Hepatocyte (in vitro differentiated cells): ENCODE results near the gene PACS1. TPM values are rescaled to one million over a fixed set of nuclear protein-coding genes. Genes with fewer than 3 reads are reported as not detected.
A peak's percentile ranks its signal among the peaks of the same experiment; 100 is the strongest.

Experiments
- DNase-seq: peaks from one replicate; pipeline ENCODE4 v3.0.0-alpha.2; 2016; ENCODE audit warnings: low spot score
- H2AFZ ChIP-seq: fragments of 200-600 bp; sonication (generic); 2 replicates; pipeline ENCODE4 v1.6.0; 2016; ENCODE audit warnings: antibody characterized with exemption, mild to moderate bottlenecking
- H3K27ac ChIP-seq: fragments of 200-600 bp; sonication (generic); 2 replicates; pipeline ENCODE4 v1.5.1; 2016; ENCODE audit warnings: mild to moderate bottlenecking
- H3K27me3 ChIP-seq: fragments of 200-600 bp; sonication (generic); 2 replicates; pipeline ENCODE4 v1.6.1; 2016
- H3K36me3 ChIP-seq: fragments of 200-600 bp; sonication (generic); replicated peaks from 2 replicates; pipeline ENCODE4 v1.5.1; 2016; ENCODE audit warnings: low read depth; ENCODE audit not compliant: insufficient read depth
- H3K4me1 ChIP-seq: fragments of 200-600 bp; sonication (generic); 2 replicates; pipeline ENCODE4 v1.5.1; 2016; ENCODE audit warnings: mild to moderate bottlenecking, moderate library complexity; ENCODE audit not compliant: insufficient read depth
- H3K4me2 ChIP-seq: fragments of 200-600 bp; sonication (generic); 2 replicates; pipeline ENCODE4 v1.6.0; 2016
- H3K4me3 ChIP-seq: fragments of 200-600 bp; sonication (generic); 2 replicates; pipeline ENCODE4 v1.5.1; 2016; ENCODE audit warnings: mild to moderate bottlenecking
- H3K79me2 ChIP-seq: fragments of 200-600 bp; sonication (generic); 2 replicates; pipeline ENCODE4 v1.6.0; 2017; ENCODE audit warnings: mild to moderate bottlenecking
- H3K9me2 ChIP-seq: fragments of 200-600 bp; sonication (generic); replicated peaks from 2 replicates; pipeline ENCODE4 v1.6.0; 2017; ENCODE audit warnings: mild to moderate bottlenecking; ENCODE audit not compliant: insufficient read depth
- H3K9me3 ChIP-seq: fragments of 200-600 bp; sonication (generic); 2 replicates; pipeline ENCODE4 v1.5.1; 2016; ENCODE audit warnings: low read depth, mild to moderate bottlenecking
- H4K20me1 ChIP-seq: fragments of 200-600 bp; sonication (generic); 2 replicates; pipeline ENCODE4 v1.6.0; 2016; ENCODE audit warnings: mild to moderate bottlenecking; ENCODE audit not compliant: insufficient read depth, poor library complexity, severe bottlenecking
- CTCF ChIP-seq: fragments of 200-600 bp; sonication (generic); IDR thresholded peaks from 2 replicates; pipeline ENCODE4 v1.5.1; 2016; ENCODE audit warnings: antibody characterized with exemption, mild to moderate bottlenecking; ENCODE audit not compliant: poor library complexity
- EZH2 ChIP-seq: fragments of 200-600 bp; sonication (generic); IDR thresholded peaks from 2 replicates; pipeline ENCODE4 v1.6.1; 2016; ENCODE audit warnings: antibody characterized with exemption, mild to moderate bottlenecking, borderline replicate concordance
- EZH2phosphoT487 ChIP-seq: fragments of 200-600 bp; sonication (generic); IDR thresholded peaks from one replicate; pipeline ENCODE4 v1.6.1; 2018; ENCODE audit warnings: antibody characterized with exemption, mild to moderate bottlenecking, low read depth, moderate library complexity; ENCODE audit not compliant: unreplicated experiment, severe bottlenecking
- WGBS: methylation state at CpG from one replicate; pipeline ENCODE4 v1.1.6; 2016; ENCODE audit warnings: low lambda C conversion rate; ENCODE audit errors: missing lambda C conversion rate; 5-methylcytosine and 5-hydroxymethylcytosine counted together
- polyA plus RNA-seq: library from polyadenylated mRNA; unstranded; fragments of >200 nt; fragmentation: Nextera tagmentation; extraction: Ambion mirVana; gene quantifications from 2 replicates; pipeline ENCODE4 v1.2.1, GENCODE V29; 2016
- total RNA-seq: library from RNA; depleted of rRNA; stranded (reverse); fragments of >200 nt; gene quantifications from 2 replicates; pipeline ENCODE4 v1.2.3, GENCODE V29; 2014

PACS1 gene
- total and polyA plus RNA-seq, 2 experiments from 2014 or later: 28.2 to 71.5 TPM

DNA sequence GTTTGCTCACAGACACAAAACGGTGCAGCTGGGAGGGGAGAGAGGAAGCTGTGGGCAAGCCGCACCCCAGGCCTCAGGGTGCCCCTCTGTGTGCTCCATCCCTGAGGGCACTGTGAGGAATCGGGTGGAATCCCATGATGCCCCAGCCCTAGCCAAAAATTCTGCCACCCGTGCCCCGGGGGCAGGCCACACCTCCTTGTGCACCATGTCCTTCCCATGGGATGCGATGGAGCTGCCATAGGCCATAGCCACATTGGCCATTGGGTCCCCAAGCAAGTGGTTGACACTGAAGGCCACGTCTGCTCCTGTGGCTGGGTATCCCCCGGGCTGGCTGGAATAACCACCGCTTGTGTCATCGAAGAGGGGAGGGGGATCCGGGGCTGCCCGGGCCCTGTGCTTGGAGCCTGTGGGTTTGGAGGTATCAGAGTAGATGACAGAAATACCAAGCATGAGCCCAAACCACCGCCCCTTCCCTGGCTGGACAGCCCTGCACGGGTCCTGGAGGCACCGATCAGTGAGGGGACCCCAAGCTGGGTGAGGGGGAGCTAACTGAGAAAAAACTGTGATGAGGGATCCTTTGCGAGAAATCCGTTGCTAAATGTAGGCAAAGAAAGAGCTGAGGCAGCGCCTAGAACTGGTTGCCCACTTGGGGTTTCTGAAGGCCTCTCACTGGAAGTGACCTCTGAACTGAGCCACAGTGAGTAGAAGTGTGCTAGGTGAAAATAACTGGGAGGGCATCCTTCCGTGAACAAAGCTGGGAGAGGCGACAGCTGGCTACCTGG lies 218.0 kb downstream of the PACS1 start:
- TF ChIP-seq EZH2phosphoT487: no peak
- no peak for TF ChIP-seq CTCF
- no peak for TF ChIP-seq EZH2
- H3K4me2 ChIP-seq: peak overlapping the region; percentile 95
- H3K4me1 ChIP-seq: peaks cover 15% of the 10 kb centered on the region
- peaks cover 35% of the 10 kb centered on the region for H3K79me2 ChIP-seq
- H3K36me3 ChIP-seq: no peaks in the 10 kb centered on the region
- H3K4me3 ChIP-seq: peak overlapping the region; percentile 46
- H3K27ac ChIP-seq: peak overlapping the region; percentile 93
- H3K27me3 ChIP-seq: peaks cover 21% of the 10 kb centered on the region
- no peaks in the 10 kb centered on the region for H3K9me3 ChIP-seq
- no peak for DNase-seq
- no peaks in the 10 kb centered on the region for H4K20me1 ChIP-seq
- peak overlapping the region; percentile 44 for H2AFZ ChIP-seq
- 51% methylated on average over 17 of the region's 20 CpGs for WGBS
- no peaks in the 10 kb centered on the region for H3K9me2 ChIP-seq

- TF ChIP-seq EZH2: no peak
- TF ChIP-seq EZH2phosphoT487: no peak
- TF ChIP-seq CTCF: no peak
- WGBS: under 1% methylated on average over 59 of the region's 87 CpGs
Observed at GRCh38 chr11:66288671-66289547, 218.8 kb downstream of the PACS1 start, which contains the start of gene YIF1A. YIF1A (minus strand) TSS chr11:66289143; CDS start chr11:66288985, 158 bp downstream.

DNA sequence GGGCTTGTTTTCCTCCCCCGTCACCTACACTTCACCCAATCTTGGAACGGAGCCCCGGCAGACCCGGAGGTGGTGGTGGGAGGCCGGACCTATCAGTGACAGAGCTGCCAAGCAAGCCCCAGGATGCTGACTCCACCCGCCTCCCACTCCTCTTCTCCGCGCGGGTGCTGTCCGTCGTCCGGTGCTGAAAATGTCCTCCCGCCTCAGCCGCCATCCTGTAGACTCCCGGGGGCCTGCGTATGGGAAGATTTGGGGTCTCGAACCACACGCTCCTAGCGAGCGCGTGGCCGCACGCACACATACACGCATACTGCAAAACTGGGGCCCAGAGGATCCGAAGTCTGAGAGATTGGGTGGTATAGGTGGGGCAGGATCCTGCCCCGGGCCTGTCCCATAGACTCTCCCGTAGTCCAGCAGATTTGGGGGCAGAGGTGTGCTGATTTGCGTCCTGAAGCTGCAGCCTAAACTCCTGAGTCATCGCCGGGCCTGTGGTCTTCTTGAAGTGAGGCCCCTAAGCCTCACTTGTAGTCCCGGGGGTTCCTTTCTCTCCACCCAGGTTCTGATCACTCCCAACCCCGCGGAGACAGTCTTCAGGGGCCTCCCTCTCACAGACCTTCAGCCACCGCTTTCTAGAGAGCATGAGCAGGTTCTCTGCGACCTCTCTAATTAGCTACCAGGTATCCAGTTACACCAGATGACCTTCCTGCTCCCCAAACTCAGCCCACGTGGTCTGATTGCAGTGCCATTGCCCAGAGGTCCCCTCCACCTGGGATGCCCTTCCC lies 219.7 kb downstream of the PACS1 start:
- peaks cover 35% of the 10 kb centered on the region for H3K79me2 ChIP-seq
- peak; percentile 90 for DNase-seq
- peaks cover 30% of the 10 kb centered on the region for H3K27me3 ChIP-seq
- no peaks in the 10 kb centered on the region for H3K9me2 ChIP-seq
- peak overlapping the region; percentile 31 for H3K4me3 ChIP-seq
- no peaks in the 10 kb centered on the region for H3K9me3 ChIP-seq
- H4K20me1 ChIP-seq: no peaks in the 10 kb centered on the region
- no peak overlapping the region for H2AFZ ChIP-seq
- H3K36me3 ChIP-seq: no peaks in the 10 kb centered on the region
- WGBS: 14% methylated on average over 36 of the region's 36 CpGs
- H3K4me2 ChIP-seq: peak overlapping the region; percentile 83
- TF ChIP-seq EZH2phosphoT487 (no peak), CTCF (no peak), EZH2 (no peak)
- peak overlapping the region; percentile 89 for H3K27ac ChIP-seq
- peaks cover 15% of the 10 kb centered on the region for H3K4me1 ChIP-seq

More at GRCh38 chr11:66288671-66289547, 218.8 kb downstream of the PACS1 start, which contains the start of gene YIF1A:
- Histone ChIP-seq H3K4me1 (peaks cover 15% of the 10 kb centered on the region), H3K36me3 (no peaks in the 10 kb centered on the region), H3K4me3 (peak within 1 kb of the TSS; percentile 46), H3K79me2 (peaks cover 35% of the 10 kb centered on the region), H3K9me3 (no peaks in the 10 kb centered on the region), H4K20me1 (no peaks in the 10 kb centered on the region), H3K27me3 (peaks cover 29% of the 10 kb centered on the region), H3K4me2 (peak within 1 kb of the TSS; percentile 95), H3K9me2 (no peaks in the 10 kb centered on the region), H2AFZ (peak within 1 kb of the TSS; percentile 44), H3K27ac (peak within 1 kb of the TSS; percentile 93)
- DNase-seq: peak; percentile 99
